Measurements from ENCODE around the gene DACT1. TPM values are rescaled to one million over a fixed set of nuclear protein-coding genes. Genes with fewer than 3 reads are reported as not detected.

The DACT1 gene
- total RNA-seq, 1 experiment from 2014 or later, result 4.4 TPM

DNA sequence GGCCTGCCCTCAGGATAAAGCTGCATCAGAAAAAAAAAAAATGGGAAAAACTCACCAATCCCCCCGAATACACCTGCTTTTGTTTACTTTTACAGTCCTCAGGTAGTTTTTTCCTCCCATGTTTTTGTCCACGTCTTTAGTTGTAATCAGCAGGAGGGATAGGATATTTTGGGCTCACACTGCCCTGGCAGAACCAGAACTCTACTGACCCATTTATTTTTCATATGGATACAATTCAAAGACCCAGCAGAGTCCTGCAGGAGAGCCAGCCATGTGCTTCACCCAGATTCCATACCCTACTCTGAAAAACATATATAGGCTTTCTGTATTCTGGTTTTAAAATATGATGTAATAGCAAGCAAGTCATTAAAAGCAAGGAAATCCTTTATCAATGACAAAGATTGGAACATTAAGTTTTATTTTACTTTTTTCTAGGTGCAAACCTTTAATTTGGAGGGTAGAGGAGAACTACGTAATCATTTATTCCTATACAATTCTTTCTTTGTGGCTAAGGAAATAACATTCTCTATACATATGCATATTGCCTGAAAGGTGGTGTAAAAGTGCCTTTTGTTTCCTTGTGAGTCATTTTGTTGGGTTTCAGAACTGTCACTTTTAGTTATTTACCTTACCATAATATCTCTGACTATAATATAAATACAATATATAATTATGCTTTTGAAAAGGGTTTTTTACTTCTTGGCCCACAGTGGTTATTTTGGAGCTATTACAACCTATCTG is 19.1 kb downstream of the DACT1 start:
- Histone ChIP-seq H2BK20ac (ENCODE audit: low read depth, low read length, poor library complexity, severe bottlenecking) (no peak overlapping the region), H2BK5ac (ENCODE audit: insufficient read length, low read length) (no peak overlapping the region), H4K91ac (ENCODE audit: insufficient read length, low read depth, low read length) (no peak overlapping the region), H2AFZ (ENCODE audit: low read length) (no peak overlapping the region), H2AK5ac (ENCODE audit: insufficient read length, low read length) (no peak overlapping the region), H3K27ac (ENCODE audit: insufficient read length, low read depth, low read length) (no peak overlapping the region), H2BK120ac (ENCODE audit: low read depth, low read length, poor library complexity, severe bottlenecking) (no peak overlapping the region), H3T11ph (ENCODE audit: low read length) (no peak overlapping the region), H3K9ac (ENCODE audit: extremely low read depth, insufficient read length, low read length) (no peak overlapping the region), H3K23ac (ENCODE audit: insufficient read length, low read depth, low read length) (no peak overlapping the region), H3K9me3 (ENCODE audit: control insufficient read depth, low read depth, low read length) (no peaks in the 10 kb centered on the region), H4K20me1 (ENCODE audit: control insufficient read depth, insufficient read depth, insufficient read length) (no peaks in the 10 kb centered on the region), H3K4me1 (ENCODE audit: insufficient read depth, low read length) (no peaks in the 10 kb centered on the region; the same call in 1 of the 2 replicates), H2BK12ac (ENCODE audit: insufficient read length, low read depth, low read length) (no peak overlapping the region), H3K23me2 (ENCODE audit: insufficient read length, low read depth, low read length, poor library complexity, severe bottlenecking) (no peaks in the 10 kb centered on the region), H3K27me3 (ENCODE audit: insufficient read depth, low read length) (no peaks in the 10 kb centered on the region), H3K4ac (ENCODE audit: low read depth, low read length) (no peak overlapping the region), H3K18ac (ENCODE audit: insufficient read length, low read depth, low read length) (no peak overlapping the region), H3K4me2 (ENCODE audit: insufficient read depth, insufficient read length, low read length) (no peak overlapping the region), H4K8ac (replicated peaks; ENCODE audit: insufficient read length, low read depth, low read length) (no peak overlapping the region), H3K79me1 (ENCODE audit: insufficient read depth, low read depth, low read length, poor library complexity, severe bottlenecking) (no peaks in the 10 kb centered on the region), H3K56ac (ENCODE audit: insufficient read length, low read depth, low read length) (no peak overlapping the region), H3K14ac (ENCODE audit: insufficient read depth, low read length) (no peak overlapping the region), H2BK15ac (ENCODE audit: low read depth, low read length) (no peak overlapping the region), H4K5ac (ENCODE audit: insufficient read length, low read depth, low read length) (no peak overlapping the region), H3K79me2 (ENCODE audit: insufficient read depth, low read length) (no peaks in the 10 kb centered on the region)
- H3K27me3 Mint-ChIP-seq (ENCODE audit: low read depth), result no peaks in the 10 kb centered on the region; the same call in 1 of the 2 replicates
- peak overlapping the region in 2 of 3 experiments; percentile 40 to 71; a peak in 3 of 7 replicates for H3K27ac Mint-ChIP-seq
- DNase-seq, result no peak
- no peak overlapping the region for H3K4me3 Mint-ChIP-seq
- H3K9me3 Mint-ChIP-seq, result no peaks in the 10 kb centered on the region
- no CpG with 5 or more reads among the region's 3 CpGs for WGBS (ENCODE audit: extremely low coverage, insufficient read length, low lambda C conversion rate)
- TF ChIP-seq, protein P1, sequence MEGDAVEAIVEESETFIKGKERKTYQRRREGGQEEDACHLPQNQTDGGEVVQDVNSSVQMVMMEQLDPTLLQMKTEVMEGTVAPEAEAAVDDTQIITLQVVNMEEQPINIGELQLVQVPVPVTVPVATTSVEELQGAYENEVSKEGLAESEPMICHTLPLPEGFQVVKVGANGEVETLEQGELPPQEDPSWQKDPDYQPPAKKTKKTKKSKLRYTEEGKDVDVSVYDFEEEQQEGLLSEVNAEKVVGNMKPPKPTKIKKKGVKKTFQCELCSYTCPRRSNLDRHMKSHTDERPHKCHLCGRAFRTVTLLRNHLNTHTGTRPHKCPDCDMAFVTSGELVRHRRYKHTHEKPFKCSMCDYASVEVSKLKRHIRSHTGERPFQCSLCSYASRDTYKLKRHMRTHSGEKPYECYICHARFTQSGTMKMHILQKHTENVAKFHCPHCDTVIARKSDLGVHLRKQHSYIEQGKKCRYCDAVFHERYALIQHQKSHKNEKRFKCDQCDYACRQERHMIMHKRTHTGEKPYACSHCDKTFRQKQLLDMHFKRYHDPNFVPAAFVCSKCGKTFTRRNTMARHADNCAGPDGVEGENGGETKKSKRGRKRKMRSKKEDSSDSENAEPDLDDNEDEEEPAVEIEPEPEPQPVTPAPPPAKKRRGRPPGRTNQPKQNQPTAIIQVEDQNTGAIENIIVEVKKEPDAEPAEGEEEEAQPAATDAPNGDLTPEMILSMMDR (conservative IDR thresholded peaks at IDR 0.05), result no peak
- peaks cover 0 to 5% (median 0%) of the 10 kb centered on the region in 3 experiments; a peak in 1 of 7 replicates for H3K36me3 Mint-ChIP-seq (ENCODE audit: insufficient read depth in 1 of 3, low read depth in 3 of 3)
- peaks cover 9 to 10% of the 10 kb centered on the region in 2 experiments for H3K4me1 Mint-ChIP-seq
